Activated CD8-positive, alpha-beta memory T cell treated with anti-CD3 and anti-CD28 coated beads, Interleukin-2, amount 50 U/mL, for 24 hours (primary cell): ENCODE measurements around the gene HTT-AS.

ENCODE experiments used
- DNase-seq: peaks from one replicate; pipeline ENCODE4 v3.0.0-alpha.2; 2020; ENCODE audit errors: extremely low read depth

HTT-AS gene

GRCh38 chr4:3087115-3087797 lies 12.9 kb upstream of the HTT-AS start:
- DNase-seq, result no peak

GRCh38 chr4:3085948-3086670 lies 11.8 kb upstream of the HTT-AS start:
- no peak for DNase-seq

- no peak for DNase-seq
Observed at GRCh38 chr4:3083732-3084131, 9.4 kb upstream of the HTT-AS start.

GRCh38 chr4:3082925-3083515 lies 8.7 kb upstream of the HTT-AS start:
- DNase-seq, result no peak

- DNase-seq, result no peak
Observed at GRCh38 chr4:3079694-3080123, 5.4 kb upstream of the HTT-AS start.

- DNase-seq, result no peak
Observed at GRCh38 chr4:3077796-3078195, 3.5 kb upstream of the HTT-AS start.

GRCh38 chr4:3075652-3075981 lies 1.3 kb upstream of the HTT-AS start:
- no peak for DNase-seq

GRCh38 chr4:3074846-3075651 lies 711 bp upstream of the HTT-AS start:
- no peak for DNase-seq

- no peak for DNase-seq
Observed at GRCh38 chr4:3073158-3074077, 920 bp downstream of the HTT-AS start.

GRCh38 chr4:3071811-3072210 lies 2.5 kb downstream of the HTT-AS start:
- DNase-seq, result no peak

- no peak for DNase-seq
Observed at GRCh38 chr4:3070709-3071500, 3.4 kb downstream of the HTT-AS start.

- DNase-seq, result no peak
Observed at GRCh38 chr4:3069661-3070199, 4.6 kb downstream of the HTT-AS start.

GRCh38 chr4:3067473-3068001 lies 6.8 kb downstream of the HTT-AS start:
- DNase-seq, result no peak

GRCh38 chr4:3066836-3067400 lies 7.4 kb downstream of the HTT-AS start:
- no peak for DNase-seq

- no peak for DNase-seq
Observed at GRCh38 chr4:3065551-3065950, 8.8 kb downstream of the HTT-AS start.

- no peak for DNase-seq
Observed at GRCh38 chr4:3062471-3062870, 11.9 kb downstream of the HTT-AS start.

- DNase-seq, result no peak
Observed at GRCh38 chr4:3060946-3061345, 13.4 kb downstream of the HTT-AS start.

GRCh38 chr4:3059943-3060342 lies 14.4 kb downstream of the HTT-AS start:
- DNase-seq, result no peak

GRCh38 chr4:3054169-3054759 lies 20.1 kb downstream of the HTT-AS start:
- DNase-seq, result no peak
